Parathyroid adenoma (tissue), 2 donors: ENCODE measurements around the gene TNIP2.

ENCODE experiments used
- H2AFZ ChIP-seq: fragments of 300-600 bp; sonication (generic); one replicate; pipeline ENCODE4 v1.7.0; 2017; ENCODE audit warnings: antibody characterized with exemption, mild to moderate bottlenecking
- H3K27ac ChIP-seq: fragments of 300-600 bp; sonication (generic); one replicate; pipeline ENCODE4 v1.7.0; 2017
- H3K27me3 ChIP-seq: fragments of 300-600 bp; sonication (generic); one replicate; pipeline ENCODE4 v1.7.0; 2017; ENCODE audit warnings: low read length; ENCODE audit not compliant: control insufficient read depth, insufficient read depth
- H3K36me3 ChIP-seq: fragments of 300-600 bp; sonication (generic); one replicate; pipeline ENCODE4 v1.7.0; 2017; ENCODE audit warnings: low read length; ENCODE audit not compliant: control insufficient read depth, insufficient read depth
- H3K4me1 ChIP-seq: fragments of 300-600 bp; sonication (generic); one replicate; pipeline ENCODE4 v1.7.0; 2017; ENCODE audit warnings: control low read depth
- H3K4me2 ChIP-seq: fragments of 300-600 bp; sonication (generic); one replicate; pipeline ENCODE4 v1.7.0; 2017; ENCODE audit warnings: low read length
- H3K4me3 ChIP-seq: fragments of 300-600 bp; sonication (generic); one replicate; pipeline ENCODE4 v1.7.0; 2017; ENCODE audit warnings: low read depth, low read length
- H3K79me2 ChIP-seq: fragments of 300-600 bp; sonication (generic); one replicate; pipeline ENCODE4 v1.7.0; 2017; ENCODE audit warnings: control low read depth
- H3K9ac ChIP-seq: fragments of 300-600 bp; sonication (generic); one replicate; pipeline ENCODE4 v1.7.0; 2017; ENCODE audit warnings: mild to moderate bottlenecking
- H3K9me3 ChIP-seq: fragments of 300-600 bp; sonication (generic); one replicate; pipeline ENCODE4 v1.7.0; 2017; ENCODE audit warnings: low read length; ENCODE audit not compliant: control insufficient read depth
- CTCF ChIP-seq: fragments of 300-600 bp; sonication (generic); IDR thresholded peaks from one replicate; pipeline ENCODE4 v1.7.0; 2017; ENCODE audit warnings: antibody characterized with exemption, mild to moderate bottlenecking
- donor health status: primary hyperparathyroidism.

The TNIP2 gene

GRCh38 chr4:2795893-2796848 is 40.0 kb upstream of the TNIP2 start:
- H3K4me1 ChIP-seq, result peaks cover 49% of the 10 kb centered on the region
- H2AFZ ChIP-seq, result peak overlapping the region; percentile 17
- peak overlapping the region; percentile 20 for H3K4me2 ChIP-seq
- no peak overlapping the region for H3K9ac ChIP-seq
- H3K27ac ChIP-seq, result peak overlapping the region; percentile 95
- no peaks in the 10 kb centered on the region for H3K9me3 ChIP-seq
- H3K79me2 ChIP-seq, result peaks cover 10% of the 10 kb centered on the region
- no peak for TF ChIP-seq CTCF
- H3K4me3 ChIP-seq, result no peak overlapping the region
- H3K36me3 ChIP-seq, result no peaks in the 10 kb centered on the region
- no peaks in the 10 kb centered on the region for H3K27me3 ChIP-seq

GRCh38 chr4:2795300-2795892 is 39.3 kb upstream of the TNIP2 start:
- H3K4me2 ChIP-seq, result no peak overlapping the region
- H3K27me3 ChIP-seq, result no peaks in the 10 kb centered on the region
- peaks cover 10% of the 10 kb centered on the region for H3K79me2 ChIP-seq
- H3K36me3 ChIP-seq, result no peaks in the 10 kb centered on the region
- no peak for TF ChIP-seq CTCF
- H3K9me3 ChIP-seq, result no peaks in the 10 kb centered on the region
- H3K27ac ChIP-seq, result peak overlapping the region; percentile 95
- H3K9ac ChIP-seq, result no peak overlapping the region
- no peak overlapping the region for H2AFZ ChIP-seq
- peaks cover 49% of the 10 kb centered on the region for H3K4me1 ChIP-seq
- H3K4me3 ChIP-seq, result no peak overlapping the region

- Histone ChIP-seq H3K4me1 (peaks cover 49% of the 10 kb centered on the region), H3K4me3 (peak overlapping the region; percentile 63), H3K4me2 (peak overlapping the region; percentile 88), H3K27me3 (no peaks in the 10 kb centered on the region), H3K9me3 (no peaks in the 10 kb centered on the region), H3K79me2 (peaks cover 7% of the 10 kb centered on the region), H3K9ac (no peak overlapping the region), H3K27ac (peak overlapping the region; percentile 95), H2AFZ (peak overlapping the region; percentile 66), H3K36me3 (no peaks in the 10 kb centered on the region)
- no peak for TF ChIP-seq CTCF
Measured at GRCh38 chr4:2794486-2795299, 38.6 kb upstream of the TNIP2 start.

- H3K4me2 ChIP-seq, result peak overlapping the region; percentile 88
- peaks cover 45% of the 10 kb centered on the region for H3K4me1 ChIP-seq
- no peak for TF ChIP-seq CTCF
- H3K79me2 ChIP-seq, result no peaks in the 10 kb centered on the region
- H2AFZ ChIP-seq, result peak overlapping the region; percentile 66
- H3K9me3 ChIP-seq, result no peaks in the 10 kb centered on the region
- H3K36me3 ChIP-seq, result no peaks in the 10 kb centered on the region
- no peaks in the 10 kb centered on the region for H3K27me3 ChIP-seq
- H3K9ac ChIP-seq, result no peak overlapping the region
- H3K27ac ChIP-seq, result peak overlapping the region; percentile 95
- H3K4me3 ChIP-seq, result peak overlapping the region; percentile 63
Measured at GRCh38 chr4:2793586-2794485, 37.7 kb upstream of the TNIP2 start.
